Measurements from ENCODE around the gene KIFAP3.
"Not testable (repeated sequence)": the region's sequence is repeated elsewhere in the genome, so short reads cannot be mapped to it uniquely, and the experiment has no call there.

KIFAP3 gene

DNA sequence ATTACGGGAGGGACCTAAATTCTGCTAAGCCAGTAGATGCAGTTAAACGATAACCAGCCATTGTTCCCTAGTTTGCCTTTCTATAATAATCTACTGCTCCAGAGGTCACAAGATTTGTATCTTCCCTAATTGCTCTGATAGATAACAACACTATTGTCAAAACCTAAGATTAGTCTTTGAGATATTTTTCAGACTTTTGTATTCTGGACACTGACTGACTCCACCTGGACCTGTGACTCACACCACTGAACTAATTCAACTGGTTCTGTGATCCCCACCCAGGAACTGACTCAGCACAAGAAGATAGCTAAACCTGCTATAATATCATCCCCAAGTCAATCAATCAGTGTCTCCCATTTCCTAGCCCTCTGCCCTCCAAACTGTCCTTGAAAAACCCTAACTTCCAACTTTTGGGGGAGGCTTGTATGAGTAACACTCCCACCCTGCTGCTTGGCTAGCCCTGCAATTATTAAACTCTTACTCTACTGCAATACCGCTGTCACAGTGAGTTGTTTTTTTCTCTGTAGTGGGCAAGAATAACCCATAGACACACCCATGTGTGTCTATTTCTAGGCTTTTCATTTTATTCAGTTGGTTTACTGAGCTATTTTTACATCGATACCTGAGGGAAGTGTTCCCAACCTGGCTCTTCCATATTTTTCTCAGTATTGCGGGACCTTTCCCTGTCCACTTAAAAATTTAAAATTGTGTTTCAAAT is 11.2 kb downstream of the KIFAP3 start:
- no peak for DNase-seq (ENCODE audit: low read depth, low spot score)

DNA sequence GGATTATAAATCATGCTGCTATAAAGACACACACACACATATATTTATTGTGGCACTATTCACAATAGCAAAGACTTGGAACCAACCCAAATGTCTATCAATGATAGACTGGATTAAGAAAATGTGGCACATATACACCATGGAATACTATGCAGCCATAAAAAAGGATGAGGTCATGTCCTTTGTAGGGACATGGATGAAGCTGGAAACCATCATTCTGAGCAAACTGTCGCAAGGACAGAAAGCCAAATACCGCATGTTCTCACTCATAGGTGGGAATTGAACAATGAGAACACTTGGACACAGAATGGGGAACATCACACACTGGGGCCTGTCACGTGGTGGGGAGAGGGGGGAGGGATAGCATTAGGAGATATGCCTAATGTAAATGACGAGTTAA is 12.8 kb downstream of the KIFAP3 start:
- not testable (repeated sequence) for DNase-seq (ENCODE audit: low read depth, low spot score)

- DNase-seq (ENCODE audit: low read depth, low spot score) = not testable (repeated sequence)
Observed at GRCh38 chr1:170060015-170060520, 14.4 kb downstream of the KIFAP3 start.

DNA sequence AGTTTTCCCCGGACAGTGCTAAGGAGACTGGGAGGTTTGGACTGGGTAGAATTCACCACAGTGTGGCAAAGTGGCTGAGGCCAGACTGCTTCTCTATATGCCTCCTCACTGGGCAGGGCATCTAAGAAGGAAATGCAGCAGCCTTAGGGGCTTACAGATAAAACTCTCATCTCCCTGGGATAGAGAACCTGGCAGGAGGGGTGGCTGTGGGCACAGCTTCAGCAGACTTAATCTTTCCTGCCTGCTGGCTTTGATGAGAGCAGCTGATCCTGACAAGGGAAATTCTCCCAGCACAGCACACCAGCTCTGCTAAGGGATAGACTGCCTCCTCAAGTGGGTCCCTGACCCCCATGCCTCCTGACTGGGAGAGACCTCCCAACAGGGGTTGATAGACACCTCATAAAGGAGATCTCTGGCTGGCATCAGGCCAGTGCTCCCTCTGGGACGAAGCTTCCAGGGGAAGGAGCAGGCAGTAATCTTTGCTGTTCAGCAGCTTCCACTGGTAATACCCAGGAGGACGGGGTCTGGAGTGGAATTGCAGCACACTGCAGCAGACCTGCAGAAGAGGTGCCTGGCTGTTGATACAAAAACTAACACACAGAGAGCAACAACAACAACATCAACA is 25.2 kb downstream of the KIFAP3 start:
- DNase-seq (ENCODE audit: low read depth, low spot score) = no peak

DNA sequence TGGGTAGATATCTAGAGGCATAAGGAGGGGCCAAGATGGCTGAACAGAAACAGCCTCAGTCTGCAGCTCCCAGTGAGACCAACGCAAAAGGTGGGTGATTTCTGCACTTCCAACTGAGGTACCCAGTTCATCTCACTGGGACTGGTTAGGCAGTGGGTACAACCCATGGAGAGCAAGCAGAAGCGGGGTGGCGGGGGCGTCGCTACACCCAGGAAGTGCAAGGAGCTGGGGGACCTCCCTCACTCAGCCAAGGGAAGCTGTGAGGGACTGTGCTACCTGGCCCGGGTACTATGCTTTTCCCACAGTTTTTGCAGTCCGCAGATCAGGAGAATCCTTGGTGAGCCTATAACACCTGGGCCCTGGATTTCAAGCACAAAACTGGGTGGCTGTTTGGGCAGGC is 26.0 kb downstream of the KIFAP3 start:
- no peak for DNase-seq (ENCODE audit: low read depth, low spot score)

DNA sequence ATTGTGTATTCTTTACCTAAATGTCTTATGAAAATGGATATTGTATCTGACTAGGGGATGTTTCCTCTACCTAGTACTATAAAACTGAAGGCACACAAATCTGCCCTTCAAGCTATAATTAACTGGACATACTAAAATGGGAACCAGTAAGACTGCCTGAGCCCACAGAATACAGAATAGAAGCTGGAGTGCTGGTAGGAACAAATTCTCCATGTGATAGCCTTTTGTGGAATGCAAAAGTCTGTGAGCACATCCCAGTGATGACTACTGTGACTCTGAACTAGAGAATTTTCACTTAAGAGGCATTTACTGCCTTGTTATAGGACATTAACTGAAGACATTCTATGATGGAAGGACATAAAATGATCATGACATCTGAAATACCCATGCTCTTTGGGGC is 30.3 kb downstream of the KIFAP3 start:
- no peak for DNase-seq (ENCODE audit: low read depth, low spot score)

GRCh38 chr1:170041423-170042192 is 32.9 kb downstream of the KIFAP3 start:
- no peak for DNase-seq (ENCODE audit: low read depth, low spot score)

DNA sequence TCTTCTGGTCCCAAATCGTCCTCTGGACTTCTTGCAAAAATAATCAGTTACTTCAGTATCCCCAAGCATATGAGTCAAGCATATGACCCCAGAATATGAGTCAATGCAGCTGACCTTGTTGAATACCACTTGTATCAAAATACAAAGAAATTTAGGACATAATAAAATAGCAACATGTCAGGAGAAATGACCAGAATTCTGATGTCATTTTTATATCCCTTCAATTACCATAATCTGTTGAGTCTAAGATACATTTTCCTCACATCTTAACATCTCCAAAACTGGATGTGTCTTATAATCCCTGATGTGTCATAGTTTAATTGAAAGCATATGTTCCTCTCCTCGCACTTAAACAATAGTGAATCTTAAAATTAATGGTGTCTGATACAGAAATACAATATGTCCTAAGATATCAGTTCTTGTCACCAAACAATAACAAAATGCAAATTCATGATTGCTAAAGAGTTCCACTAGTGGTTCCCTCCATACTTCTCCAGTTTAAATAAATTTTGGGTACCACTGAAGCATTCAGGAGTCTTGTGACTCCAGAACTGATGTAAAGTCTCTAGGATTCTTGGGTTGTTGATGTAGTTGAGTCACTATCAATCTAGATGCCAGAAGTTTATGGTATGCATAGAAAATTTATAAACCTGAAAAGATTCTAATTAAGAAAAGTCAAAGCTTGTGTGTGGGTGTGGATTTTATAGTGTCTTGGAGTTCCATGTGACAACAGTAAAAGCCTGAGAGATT is 41.8 kb downstream of the KIFAP3 start:
- no peak for DNase-seq (ENCODE audit: low read depth, low spot score)

DNA sequence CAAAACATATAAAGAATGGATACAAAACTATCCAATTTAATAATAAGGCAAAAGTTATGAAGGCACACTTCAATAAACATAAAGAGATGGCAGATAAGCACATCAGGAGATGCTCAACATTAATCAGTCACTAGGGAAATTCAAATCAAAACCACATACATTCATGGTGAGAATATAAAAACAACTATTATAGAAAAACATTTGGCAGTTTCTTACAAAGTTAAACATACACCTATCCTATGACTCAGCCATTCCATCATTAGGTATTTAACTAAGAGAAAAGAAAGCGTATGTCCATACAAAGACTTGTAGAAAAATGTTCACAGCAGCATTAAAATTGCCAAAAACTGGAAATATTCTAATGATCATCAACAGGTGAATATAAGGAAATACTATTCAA is 44.3 kb downstream of the KIFAP3 start:
- no peak for DNase-seq (ENCODE audit: low read depth, low spot score)

DNA sequence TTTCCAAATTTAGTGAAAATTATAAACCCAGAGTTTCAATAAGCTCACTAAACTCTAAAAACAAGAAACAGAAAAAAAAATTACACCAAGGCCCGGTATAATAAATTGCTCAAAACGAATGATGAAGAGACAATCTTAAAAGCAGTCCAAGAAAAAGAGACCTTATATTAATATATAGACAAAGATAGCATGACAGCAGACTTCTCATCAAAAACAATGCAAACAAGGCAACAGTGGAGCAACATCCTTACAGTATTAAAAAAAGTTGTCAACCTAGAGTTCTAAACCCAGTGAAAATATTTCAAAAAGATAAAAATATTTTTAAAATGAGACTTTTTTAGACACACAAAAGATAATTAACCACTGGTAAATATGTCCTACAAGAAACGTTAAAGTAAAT is 46.7 kb downstream of the KIFAP3 start:
- no peak for DNase-seq (ENCODE audit: low read depth, low spot score)

DNA sequence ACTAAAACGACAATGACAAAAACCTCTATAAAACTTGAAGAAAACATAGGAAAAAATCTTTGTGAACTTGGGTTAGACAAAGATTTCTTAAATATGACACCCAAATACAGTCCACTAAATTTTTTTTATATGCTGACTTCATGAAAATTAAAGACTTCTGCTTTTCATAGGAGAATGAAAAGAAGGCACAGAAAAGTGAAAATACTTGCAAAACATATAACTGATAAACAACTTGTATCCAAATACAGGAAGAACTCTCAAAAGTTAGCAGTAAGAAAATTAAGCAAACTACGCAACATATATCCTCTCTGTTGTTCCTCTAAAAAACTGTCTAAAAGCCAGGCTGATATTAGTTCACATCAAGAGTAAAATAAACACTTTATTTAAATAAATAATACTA is 53.6 kb downstream of the KIFAP3 start:
- no peak for DNase-seq (ENCODE audit: low read depth, low spot score)

DNA sequence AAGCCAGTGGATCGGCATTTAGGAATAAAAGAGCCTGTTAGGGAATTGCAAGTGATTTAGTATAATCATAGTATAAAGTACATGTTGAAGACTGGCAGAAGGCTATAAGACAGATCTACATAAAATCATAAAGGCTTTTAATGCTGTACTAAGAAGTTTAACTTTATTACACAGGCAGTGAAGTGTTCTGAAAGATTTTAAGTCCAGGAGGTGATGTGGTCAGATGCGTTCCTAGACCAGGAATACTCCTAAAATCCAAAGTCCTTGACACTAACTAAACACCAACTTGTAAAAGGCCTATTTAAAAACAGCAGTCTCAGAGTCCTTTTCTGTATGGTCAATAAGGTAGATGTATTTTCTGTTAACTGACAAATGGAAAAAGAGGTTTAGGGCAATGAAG is 57.0 kb downstream of the KIFAP3 start:
- no peak for DNase-seq (ENCODE audit: low read depth, low spot score)

DNA sequence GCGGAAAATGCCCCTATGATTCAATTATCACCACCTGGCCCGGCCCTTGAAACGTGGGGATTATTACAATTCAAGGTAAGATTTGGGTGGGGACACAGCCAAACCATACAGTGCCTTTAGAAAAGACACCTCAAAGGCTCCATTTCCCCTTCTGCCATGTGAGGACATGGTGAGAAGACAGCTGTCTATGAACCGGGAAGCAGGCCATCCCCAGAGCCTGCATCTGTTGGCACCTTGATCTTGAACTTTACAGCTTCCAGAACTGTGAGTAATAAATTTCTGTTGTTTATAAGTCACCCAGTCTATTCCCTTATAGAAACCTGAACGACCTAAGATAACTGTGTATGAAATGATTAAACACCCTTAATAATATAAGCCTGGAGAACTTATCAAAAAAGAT is 61.6 kb downstream of the KIFAP3 start:
- DNase-seq (ENCODE audit: low read depth, low spot score) = no peak

DNA sequence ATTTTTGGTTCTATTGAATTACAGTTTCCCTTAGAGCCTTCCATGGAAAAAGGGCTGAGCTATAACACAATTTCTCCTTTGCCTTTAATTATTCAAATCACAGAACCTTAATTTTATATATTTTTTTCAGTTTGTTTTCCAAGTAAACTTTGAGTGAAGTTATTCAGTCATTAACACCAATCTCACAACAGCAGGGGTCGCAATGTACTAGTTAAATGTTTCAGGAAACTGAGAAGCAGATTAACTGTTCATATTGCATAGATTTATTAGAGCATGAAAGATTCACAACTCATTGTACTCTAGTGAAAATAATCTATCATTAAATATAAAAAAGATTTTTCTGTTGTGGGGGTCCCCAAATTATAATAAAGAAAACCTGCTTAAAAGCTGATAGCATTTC is 64.1 kb downstream of the KIFAP3 start:
- no peak for DNase-seq (ENCODE audit: low read depth, low spot score)

GRCh38 chr1:170009551-170009950 is 64.9 kb downstream of the KIFAP3 start:
- no peak for DNase-seq (ENCODE audit: low read depth, low spot score)

DNA sequence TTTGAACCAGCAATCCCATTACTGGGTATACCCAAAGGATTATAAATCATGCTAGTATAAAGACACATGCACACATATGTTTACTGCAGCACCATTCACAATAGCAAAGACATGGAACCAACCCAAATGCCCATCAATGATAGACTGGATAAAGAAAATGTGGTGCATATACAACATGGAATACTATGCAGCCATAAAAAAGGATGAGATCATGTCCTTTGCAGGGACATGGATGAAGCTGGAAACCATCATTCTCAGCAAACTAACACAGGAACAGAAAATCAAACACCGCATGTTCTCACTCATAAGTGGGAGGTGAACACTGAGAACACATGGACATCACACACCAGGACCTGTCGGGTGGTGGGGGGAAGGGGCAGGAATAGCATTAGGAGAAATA is 65.8 kb downstream of the KIFAP3 start:
- not testable (repeated sequence) for DNase-seq (ENCODE audit: low read depth, low spot score)

DNA sequence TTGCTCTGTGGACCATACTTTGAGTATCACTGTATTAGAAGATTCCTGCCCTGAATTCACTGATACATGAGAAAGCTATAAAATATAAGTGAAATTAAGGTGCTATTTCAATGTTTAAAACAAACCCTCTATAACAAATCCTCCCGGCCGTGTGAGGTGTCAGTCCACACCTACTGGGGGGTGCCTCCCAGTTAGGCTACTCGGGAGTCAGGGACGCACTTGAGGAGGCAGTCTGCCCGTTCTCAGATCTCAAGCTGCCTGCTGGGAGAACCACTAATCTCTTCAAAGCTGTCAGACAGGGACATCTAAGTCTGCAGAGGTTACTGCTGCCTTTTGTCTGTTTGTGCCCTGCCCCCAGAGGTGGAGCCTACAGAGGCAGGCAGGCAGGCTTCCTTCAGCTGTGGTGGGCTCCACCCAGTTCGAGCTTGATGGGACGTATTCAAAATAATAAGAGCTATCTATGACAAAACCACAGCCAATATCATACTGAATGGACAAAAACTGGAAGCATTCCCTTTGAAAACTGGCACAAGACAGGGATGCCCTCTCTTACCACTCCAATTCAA is 71.1 kb downstream of the KIFAP3 start:
- peak; percentile 33 for DNase-seq (ENCODE audit: low read depth, low spot score)

DNA sequence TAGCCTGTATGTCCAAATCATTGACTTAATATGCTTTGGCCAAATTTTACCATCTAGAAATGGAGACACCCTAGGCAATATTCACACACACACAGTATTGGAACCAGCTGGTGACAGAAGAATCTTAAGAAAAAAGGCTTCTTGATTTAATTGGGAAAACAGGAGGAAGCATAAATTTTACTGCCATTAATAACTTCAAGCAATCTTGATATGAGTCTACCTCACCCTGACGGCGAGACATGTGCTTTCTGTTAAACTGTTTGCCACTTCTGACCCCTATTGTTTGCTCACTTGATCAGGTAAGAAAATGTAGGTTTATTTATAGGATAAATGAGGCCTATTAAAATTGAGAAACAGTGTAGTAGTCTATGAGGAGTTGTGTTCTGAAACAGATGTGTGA is 73.2 kb downstream of the KIFAP3 start:
- no peak for DNase-seq (ENCODE audit: low read depth, low spot score)

DNA sequence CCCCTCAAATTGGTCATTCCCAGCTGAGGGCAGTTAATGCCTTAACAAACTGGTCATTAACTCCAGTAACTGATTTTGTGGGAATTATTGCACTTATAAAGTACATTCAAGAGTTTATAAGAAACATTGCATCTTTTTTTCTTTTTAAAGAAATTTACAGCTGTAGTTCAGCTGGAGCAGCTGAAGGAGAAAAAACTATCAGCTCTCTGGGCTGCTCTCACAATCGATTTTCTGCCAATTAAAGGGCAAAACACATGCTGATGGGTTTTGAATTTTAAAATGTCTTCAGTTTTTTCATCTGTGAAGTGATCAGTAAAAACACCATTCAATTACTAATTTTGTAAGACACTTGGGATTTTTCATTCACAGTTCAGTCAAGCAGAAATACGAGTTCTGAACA is 74.7 kb downstream of the KIFAP3 start:
- no peak for DNase-seq (ENCODE audit: low read depth, low spot score)

DNA sequence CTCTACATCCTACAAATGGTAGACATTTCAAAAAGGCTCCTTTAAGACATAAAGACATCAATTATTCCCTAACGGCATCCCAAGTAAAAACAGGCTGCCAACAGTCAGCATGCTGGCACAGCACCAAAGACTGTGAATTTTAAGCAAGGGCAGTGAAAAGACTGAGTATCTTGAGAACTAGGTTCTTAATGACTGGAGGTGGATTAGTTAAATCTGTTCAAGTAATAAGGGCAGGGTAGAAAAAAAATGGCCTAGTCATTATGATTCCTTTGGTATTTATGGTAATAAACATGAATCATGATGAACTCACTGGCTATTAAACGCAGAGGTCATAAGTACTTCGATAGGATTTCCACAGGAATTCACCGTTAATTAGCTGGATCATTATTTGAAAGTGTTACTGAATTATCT is 75.2 kb downstream of the KIFAP3 start:
- DNase-seq (ENCODE audit: low read depth, low spot score) = no peak

DNA sequence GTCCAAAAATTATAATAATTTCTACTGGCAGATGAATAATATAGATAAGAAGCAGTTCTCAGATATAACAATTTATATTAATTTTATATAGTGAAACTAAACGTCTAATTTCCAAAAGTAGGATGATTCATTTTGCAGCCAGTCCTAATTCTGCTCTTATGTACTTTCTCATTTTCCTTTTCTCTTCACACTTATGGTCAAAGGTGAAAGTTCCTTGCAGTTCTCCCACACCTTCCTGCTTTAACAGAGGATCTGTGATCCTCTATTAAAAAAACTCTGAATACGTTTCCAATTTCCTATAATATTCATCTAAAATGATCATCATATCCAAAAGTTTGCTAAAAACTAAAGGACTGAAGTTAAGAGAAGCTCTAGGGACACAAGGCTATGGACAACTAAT is 78.5 kb downstream of the KIFAP3 start:
- DNase-seq (ENCODE audit: low read depth, low spot score) = no peak

- no peak for DNase-seq (ENCODE audit: low read depth, low spot score)
Observed at GRCh38 chr1:169989246-169989645, 85.2 kb downstream of the KIFAP3 start.

Data from ELF-1 (cell line).